Cortex of kidney (tissue), 1 donor: ENCODE data around the gene NUTM1.
"Not testable (repeated sequence)": the region's sequence is repeated elsewhere in the genome, so short reads cannot be mapped to it uniquely, and the experiment has no call there.

Source experiments
- DNase-seq: peaks from one replicate; lab custom pipeline; 2025; lab: John Stamatoyannopoulos, UW

The NUTM1 gene

DNA sequence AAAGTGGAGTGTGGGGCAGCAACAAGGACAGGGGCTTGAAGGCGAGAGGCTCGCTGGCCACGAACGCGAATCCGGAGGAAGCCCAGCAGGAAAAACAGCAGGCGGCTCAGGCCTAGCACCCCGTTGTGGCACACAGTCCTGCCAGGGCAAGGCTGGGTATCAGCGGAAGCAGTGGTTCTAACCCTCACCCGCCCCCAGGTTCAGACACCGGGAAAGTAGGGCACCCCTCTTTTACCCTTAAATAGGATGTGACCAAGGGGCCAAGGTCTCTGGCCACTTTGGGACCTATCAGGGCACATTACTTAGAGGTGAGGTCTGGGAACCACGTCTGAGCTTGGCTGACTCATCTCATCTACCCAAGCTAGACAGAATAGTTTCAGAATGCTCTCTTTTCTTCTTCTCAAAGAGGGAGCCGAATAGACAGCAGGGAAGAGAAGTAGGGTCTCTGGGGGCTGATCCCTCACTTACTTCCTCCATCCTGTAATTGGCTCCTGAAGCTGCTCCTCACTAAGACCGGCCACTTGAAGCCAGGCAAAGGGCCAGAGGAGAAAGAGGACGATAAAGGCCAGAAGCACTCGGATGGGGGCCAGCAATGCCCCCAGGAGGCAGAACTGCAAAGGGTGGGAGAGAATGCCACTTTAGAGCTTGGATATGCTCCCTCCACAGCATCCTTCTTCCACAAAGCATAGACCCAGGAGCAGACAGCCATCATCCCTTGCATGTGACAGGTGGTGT lies 22.1 kb downstream of the NUTM1 start:
- DNase-seq: no peak

DNA sequence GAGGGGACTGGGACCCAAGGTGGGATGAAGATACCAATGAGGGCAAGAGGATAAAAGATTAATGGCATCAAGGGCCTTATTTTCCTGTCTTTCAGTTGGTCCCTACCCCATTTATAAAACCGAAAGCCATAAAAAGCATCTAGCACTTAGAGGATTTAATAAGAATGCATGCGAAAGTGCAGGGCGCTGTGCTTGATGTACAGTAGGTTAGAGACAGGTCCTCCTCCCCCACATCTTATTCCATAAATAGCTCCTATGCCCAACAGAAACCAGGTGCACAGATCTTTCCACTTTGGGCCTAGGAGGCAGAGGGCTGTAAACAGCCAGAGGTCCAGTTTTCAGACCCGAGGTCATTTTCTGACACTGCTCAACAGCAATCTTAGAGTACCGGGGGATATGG lies 22.7 kb downstream of the NUTM1 start:
- no peak for DNase-seq

DNA sequence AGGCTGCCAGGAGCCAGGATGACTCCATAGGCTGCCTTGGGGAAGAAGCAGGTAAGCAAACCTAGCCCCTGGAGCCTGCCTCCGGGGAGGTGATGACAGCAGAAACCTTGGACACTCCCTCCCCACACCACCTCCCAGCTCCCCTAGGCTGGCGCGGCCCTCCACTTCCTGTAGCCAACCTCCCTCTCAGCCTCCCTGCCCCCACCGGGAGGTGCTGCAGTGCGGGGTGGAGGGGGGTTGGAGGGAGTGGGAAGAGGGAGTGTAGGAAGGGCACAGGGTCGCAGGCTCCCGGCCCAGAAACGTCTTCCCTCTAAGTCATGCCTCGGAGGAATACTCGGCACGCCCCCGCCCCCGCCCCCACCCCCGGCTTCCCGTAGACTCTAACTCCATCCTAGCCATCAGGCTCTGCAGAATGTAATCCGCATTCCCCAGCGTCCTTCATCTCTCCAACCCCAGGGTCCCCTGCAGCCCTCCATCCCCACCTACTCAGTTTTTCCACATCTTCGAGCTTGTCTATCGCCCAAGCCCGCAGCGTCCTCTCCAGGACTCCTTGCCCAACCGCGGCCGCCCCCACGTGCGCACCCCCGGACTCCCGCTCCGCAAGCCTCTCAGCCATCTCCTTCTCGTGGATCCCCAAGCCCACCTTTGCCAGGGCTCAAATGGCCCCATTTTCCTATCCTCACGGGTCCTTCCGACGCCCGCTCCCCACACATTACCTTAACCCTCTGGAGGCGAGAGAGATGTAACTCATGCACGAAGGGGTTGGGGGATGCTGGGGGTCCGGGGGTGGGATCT lies 23.4 kb downstream of the NUTM1 start:
- DNase-seq: no peak

DNA sequence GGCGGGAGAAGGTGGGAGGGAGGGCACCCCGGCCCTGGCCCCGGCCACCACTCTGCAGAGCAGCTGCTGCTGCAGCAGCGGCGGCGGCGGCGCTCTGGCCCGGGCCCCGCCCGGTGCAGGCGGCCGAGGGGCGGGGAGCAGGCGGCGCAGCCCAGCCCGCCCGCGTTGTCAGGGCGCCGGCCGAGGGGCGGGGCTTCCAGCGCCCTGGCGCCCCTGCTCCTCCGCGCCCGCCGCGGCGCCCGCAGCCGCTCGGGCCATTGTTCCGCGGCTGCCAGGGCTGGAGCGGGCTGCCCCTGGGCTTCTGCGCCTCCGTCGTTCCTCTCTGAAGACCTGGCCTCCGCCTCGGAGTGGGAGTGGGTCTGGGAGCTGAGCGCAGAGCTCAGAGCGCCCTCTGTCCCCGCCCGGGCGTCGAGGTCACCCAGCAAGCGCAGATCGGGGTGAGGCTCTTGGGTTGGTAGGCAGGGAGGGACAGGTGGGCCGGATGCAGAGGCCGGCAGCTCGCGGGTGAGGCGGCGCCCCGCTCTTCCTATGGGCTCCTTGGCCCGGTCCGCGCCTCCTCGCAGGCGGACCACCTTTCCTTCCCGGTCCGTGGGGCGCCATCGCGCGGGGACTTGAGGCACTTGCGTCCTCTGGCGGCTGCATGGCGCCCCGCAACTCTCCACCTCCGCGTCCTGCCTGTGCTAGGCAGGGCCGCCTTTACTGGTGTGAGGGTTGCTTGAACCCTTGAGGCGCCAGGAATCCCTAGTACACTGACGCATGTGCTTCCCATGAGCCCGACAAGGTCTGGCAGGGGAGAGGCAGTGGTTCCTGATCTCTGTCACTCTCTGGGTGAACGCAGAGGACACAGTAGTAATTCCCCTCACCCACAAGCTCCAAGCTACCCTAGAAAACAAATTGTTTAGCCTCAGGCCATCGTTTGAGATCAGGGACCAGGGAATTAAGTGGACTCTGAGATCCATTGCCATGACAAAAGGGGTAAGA lies 24.3 kb downstream of the NUTM1 start, which contains the start of gene LPCAT4:
LPCAT4 (minus strand) TSS at position 96 of the 981 bp plus-strand sequence. CDS start 96 bp downstream, outside the sequence.
- DNase-seq: no peak

DNA sequence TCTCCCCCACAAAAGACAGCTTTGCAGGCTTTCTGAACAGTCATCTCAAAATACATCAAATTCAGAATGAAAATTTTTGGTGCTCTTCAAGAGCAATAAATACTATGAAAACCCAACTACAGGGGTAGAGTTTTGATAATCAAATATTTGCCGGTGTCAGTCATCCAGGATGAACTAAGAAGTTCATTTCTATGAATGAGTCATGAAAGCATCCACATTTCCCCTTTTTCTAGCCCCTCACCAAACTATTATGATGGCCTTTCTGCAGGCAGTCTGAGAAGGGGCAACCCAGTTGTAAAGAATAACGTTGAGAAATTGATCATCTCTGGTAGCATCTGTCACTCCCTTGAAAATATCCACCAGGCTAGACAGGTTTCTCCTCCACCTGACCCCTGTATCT lies 27.0 kb downstream of the NUTM1 start:
- no peak for DNase-seq

DNA sequence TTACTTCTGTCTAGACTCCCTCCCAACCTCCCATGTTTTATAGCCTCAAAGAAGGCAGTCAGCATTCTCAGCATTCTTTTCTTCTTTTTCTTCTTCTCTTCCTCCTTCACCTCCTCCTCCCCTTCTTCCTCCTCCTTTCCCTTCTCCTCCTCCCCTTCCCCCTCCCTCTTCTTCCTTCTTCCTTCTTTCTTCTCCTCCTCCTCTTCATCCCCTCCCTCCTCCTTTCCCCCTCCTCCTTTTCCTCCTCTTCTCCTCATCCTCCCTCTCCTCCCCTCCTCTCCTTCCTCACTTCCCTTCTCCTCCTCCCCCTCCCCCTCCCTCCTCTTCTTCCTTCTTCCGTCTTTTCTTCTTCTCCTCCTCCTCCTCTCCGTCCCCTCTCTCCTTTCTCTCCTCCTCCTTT lies 27.5 kb downstream of the NUTM1 start:
- DNase-seq: no peak

DNA sequence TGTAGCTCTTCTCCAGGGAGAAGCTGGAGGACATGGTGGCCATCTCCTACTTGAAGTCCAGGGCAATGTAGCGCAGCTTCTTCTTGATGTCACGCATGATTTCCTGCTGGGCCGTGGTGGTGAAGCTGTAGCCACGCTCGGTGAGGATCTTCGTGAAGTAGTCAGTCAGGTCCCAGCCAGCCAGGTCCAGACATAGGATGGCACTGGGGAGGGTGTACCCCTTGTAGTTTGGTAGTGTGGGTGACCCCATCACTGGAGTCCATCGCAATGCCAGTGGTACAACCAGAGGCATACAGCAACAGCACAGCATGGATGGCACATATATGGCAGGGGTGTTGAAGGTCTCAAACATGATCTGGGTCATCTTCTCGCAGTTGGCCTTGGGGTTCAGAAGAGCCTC lies 30.8 kb downstream of the NUTM1 start:
- no peak for DNase-seq

DNA sequence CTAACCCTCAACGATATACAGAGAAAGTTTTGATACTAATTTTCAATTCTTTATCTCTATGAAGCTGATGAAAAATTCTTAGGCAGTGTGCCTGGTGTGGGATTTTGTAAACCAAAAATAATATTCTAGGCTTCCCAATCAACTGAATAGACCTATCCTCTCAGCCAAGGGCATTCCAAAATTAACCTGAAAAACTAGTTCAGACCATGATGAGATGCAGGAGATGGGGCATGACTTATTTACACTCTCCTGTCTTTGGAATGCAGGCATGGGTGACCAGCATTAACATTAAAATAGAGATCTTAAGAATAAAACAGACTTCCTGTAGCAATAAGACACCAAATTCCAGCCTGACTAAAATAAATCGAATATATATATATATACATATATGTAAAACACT lies 31.7 kb downstream of the NUTM1 start:
- DNase-seq: no peak

DNA sequence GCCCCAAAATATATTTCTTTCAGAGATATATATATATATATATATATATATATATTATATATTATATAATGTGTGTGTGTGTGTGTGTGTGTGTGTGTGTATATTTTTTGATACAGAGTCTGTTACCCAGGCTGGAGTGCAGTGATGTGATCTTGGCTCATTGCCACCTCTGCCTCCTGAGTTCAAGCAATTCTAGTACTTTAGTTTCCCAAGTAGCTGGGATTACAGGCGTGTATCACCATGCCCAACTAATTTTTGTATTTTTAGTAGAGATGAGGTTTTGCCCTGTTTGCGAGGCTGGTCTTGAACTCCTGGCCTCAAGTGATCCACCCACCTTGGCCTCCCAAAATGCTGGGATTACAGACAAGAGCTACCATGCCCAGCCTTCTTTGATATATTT lies 32.4 kb downstream of the NUTM1 start:
- not testable (repeated sequence) for DNase-seq

DNA sequence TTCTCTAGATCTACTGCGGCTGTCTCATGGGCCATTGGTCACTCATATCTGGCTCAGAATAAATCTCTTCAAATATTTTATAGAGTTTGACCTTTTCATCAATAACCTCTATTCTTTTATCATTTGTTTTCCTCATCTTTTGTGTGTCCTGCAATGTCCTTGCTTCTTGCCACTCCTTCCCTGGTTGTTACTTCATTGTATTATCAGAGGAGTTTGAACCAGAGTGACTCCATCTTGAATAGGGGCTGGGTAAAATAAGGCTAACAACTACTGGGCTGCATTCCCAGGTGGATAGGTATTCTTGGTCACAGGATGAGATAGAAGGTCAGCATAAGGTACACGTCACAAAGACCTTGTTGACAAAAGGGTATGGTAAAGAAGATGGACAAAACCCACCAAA lies 33.7 kb downstream of the NUTM1 start:
- no peak for DNase-seq

DNA sequence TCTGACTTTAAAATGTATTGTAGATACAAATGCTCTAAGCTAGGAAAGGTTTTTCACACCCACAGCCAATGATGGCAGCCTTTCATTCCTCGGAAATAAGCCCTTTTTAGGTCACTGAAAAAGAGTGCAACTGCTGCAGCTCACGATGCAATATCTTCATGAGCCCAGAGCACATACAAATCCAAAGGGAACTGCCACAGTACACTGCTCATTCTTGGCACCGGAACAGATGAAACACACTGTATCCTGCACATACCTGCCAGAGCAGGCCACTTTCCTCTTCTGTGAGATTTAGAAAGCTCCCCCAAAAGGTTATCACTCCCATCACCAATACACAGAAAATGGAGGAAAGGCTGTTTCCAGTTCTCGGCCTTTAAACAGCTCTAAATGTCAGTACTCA lies 37.4 kb downstream of the NUTM1 start:
- DNase-seq: not testable (repeated sequence)

DNA sequence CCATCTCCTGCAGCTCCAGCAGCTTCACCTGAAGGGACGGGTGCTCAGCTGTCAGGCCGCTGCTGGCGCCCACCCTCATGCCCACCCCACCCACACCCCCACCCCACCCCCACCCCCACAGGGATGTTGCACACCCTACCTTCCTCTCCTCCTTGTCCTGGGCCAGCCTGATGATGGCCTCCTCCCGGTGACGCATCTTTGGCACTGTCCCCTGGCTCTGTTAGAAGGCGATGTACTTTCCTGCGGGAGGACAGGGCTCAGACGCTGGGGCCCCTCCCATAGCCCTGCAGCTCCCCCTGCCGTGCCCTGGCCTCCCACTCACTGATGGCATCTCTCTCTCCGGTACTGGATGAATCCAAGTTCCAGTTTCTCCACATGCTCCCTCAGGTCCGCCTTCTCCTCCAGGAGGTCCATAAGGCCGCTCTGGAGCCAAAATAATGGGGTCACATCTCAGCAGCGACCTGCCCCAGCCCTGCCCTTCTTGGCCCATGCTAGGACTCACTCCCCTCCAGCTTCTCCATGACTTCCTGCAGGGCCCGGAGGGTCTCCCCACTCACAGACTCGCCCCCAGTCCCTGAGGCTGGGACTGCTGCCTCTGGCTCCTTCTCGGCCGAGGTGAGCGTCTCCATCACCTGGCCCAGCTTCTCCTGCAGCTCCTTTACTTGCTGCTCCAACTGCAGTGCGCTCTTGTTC lies 38.9 kb downstream of the NUTM1 start:
- DNase-seq: not testable (repeated sequence)

DNA sequence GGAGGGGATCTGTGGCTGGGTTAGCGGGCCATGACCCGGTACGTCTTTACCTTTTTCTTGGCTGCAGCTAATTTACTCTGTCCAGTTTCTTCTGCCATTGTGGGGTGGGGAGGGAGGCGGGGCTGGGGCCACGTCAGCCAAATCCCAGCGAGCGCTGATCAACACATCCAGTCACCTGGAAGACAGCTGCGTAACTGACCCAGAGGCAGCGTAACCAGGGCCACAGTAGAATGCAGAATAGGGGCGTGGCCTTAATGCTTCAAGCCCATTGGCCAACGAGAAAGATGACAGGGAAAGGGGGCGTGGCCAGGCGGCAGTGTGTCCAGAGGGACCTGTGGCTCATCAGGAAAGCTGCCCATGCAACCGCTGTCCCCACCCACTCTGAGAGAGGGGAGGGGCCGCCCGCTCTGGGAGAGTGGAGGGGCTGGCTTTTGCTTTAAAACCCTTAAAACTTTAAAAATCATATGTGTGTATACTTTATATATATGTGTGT lies 46.5 kb downstream of the NUTM1 start:
- DNase-seq: not testable (repeated sequence)

DNA sequence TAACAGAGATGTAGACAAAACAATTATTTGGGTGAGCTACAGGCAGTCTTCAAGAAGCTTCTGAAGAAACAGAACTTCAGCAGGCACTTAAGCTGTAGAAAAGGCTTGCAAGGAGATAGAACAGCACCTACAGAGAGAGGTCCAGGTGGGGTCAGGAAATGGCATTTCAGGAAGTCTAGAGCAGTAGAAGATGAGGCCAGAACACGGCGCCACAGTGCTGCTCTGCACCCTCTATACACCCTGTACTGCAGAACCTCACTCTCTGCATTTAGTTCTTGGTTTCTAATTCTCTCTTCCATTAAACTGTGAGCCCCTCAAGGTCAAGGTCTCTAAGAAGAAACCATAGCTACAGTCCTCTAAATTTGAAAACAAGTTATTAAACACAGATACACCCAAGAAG lies 49.9 kb downstream of the NUTM1 start:
- not testable (repeated sequence) for DNase-seq

DNA sequence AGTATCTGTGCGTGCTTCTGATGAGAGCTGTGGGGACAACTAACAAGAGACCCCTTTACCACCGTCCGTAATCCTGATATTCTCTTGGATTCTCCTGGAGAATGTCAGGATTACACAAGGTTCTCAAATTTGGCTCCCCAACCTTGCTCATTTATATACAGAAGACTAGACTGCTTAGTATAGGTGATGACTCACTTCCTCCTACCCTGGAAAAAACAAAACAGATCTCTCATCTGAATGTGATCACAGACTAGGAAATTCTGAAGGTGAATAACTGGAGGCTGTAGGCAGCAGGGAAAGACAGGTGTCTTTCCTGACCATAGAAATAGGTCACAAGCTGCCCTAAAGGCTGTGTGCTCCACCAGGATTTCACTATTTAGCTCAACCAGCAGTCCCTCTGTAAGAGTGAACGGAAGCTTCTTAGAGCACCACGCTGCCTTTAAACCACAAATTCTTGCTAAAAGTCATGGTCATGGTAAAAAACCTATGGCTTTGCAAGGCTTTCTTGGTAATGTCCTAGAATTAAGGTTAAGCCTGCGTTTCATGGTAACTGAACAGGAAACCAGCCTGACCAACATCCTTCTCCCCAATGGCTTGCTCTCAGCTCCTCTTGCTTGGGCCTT lies 54.6 kb downstream of the NUTM1 start:
- DNase-seq: not testable (repeated sequence)

DNA sequence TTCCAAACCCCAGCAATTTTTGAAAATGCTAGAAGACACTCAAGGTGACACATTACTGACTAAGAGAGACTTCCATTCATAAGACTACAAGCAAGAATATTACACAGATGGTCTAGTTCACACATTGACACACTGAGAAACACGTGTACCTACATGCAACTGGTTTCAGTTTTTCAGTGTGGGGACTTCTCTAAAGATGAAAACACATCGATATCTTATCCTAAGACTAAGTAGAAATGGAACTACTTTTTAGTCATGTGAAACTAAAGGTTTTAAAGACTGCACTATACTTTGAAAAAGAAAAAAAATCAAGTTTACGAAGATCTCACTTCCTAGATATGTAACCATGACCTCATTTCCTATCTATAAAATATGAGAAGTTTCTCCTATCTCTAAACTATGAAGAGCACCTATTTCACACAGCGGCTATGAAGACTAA lies 60.1 kb downstream of the NUTM1 start:
- not testable (repeated sequence) for DNase-seq

DNA sequence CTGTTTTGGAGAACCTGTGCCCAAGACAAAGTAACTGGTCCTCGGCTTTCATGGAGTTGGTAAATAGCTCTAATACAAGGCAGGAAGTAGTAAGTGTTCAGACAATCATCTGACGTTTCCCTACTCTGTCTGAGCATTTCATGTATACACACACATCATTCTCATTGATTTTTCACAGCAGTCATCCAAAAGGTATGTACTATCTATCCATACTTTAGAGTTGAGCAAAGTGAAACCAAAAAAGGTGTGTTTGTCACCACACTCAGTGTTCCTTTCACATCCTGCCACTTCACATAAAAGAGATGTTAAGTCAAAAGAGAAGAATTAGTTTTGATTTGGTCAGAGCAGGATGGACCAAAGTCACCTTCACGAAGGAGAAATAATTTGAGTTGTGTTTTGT lies 60.8 kb downstream of the NUTM1 start:
- DNase-seq: not testable (repeated sequence)
